Measurements from ENCODE around the gene RPL7L1.

RPL7L1 gene

GRCh38 chr6:42932412-42932811 is 53.0 kb downstream of the RPL7L1 start:
- no peak for DNase-seq (ENCODE audit: low read depth, low spot score)

GRCh38 chr6:42933205-42933604 is 53.8 kb downstream of the RPL7L1 start:
- DNase-seq (ENCODE audit: low read depth, low spot score): no peak

- DNase-seq (ENCODE audit: low read depth, low spot score): no peak
Measured at GRCh38 chr6:42935322-42935721, 55.9 kb downstream of the RPL7L1 start.

GRCh38 chr6:42936398-42936797 is 57.0 kb downstream of the RPL7L1 start:
- DNase-seq (ENCODE audit: low read depth, low spot score): no peak

- no peak for DNase-seq (ENCODE audit: low read depth, low spot score)
Measured at GRCh38 chr6:42937548-42938427, 58.4 kb downstream of the RPL7L1 start.

GRCh38 chr6:42938428-42938796 is 59.0 kb downstream of the RPL7L1 start:
- no peak for DNase-seq (ENCODE audit: low read depth, low spot score)

- no peak for DNase-seq (ENCODE audit: low read depth, low spot score)
Measured at GRCh38 chr6:42938987-42939809, 59.8 kb downstream of the RPL7L1 start.
